ENCODE data around the gene TSPEAR.

Gene TSPEAR

GRCh38 chr21:44718093-44718492 lies 6.7 kb upstream of the TSPEAR start:
- TF ChIP-seq SIN3A (IDR thresholded peaks at IDR 0.05; ENCODE audit: borderline replicate concordance, insufficient read depth, low read length): no peak
- no peak for TF ChIP-seq POLR2AphosphoS5 (IDR thresholded peaks at IDR 0.05; ENCODE audit: low read depth, low read length)
- TF ChIP-seq, protein P1, sequence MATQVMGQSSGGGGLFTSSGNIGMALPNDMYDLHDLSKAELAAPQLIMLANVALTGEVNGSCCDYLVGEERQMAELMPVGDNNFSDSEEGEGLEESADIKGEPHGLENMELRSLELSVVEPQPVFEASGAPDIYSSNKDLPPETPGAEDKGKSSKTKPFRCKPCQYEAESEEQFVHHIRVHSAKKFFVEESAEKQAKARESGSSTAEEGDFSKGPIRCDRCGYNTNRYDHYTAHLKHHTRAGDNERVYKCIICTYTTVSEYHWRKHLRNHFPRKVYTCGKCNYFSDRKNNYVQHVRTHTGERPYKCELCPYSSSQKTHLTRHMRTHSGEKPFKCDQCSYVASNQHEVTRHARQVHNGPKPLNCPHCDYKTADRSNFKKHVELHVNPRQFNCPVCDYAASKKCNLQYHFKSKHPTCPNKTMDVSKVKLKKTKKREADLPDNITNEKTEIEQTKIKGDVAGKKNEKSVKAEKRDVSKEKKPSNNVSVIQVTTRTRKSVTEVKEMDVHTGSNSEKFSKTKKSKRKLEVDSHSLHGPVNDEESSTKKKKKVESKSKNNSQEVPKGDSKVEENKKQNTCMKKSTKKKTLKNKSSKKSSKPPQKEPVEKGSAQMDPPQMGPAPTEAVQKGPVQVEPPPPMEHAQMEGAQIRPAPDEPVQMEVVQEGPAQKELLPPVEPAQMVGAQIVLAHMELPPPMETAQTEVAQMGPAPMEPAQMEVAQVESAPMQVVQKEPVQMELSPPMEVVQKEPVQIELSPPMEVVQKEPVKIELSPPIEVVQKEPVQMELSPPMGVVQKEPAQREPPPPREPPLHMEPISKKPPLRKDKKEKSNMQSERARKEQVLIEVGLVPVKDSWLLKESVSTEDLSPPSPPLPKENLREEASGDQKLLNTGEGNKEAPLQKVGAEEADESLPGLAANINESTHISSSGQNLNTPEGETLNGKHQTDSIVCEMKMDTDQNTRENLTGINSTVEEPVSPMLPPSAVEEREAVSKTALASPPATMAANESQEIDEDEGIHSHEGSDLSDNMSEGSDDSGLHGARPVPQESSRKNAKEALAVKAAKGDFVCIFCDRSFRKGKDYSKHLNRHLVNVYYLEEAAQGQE (IDR thresholded peaks at IDR 0.05; ENCODE audit: insufficient read depth in 1 of 2, low read depth in 2 of 2, low read length in 2 of 2): no peak
- TF ChIP-seq TAF1 (IDR thresholded peaks at IDR 0.05; ENCODE audit: borderline replicate concordance, insufficient read depth, low read length): no peak
- no peak for TF ChIP-seq FOXP2 (optimal IDR thresholded peaks at IDR 0.05; ENCODE audit: borderline replicate concordance, extremely low read depth, extremely low read length, insufficient read depth)

DNA sequence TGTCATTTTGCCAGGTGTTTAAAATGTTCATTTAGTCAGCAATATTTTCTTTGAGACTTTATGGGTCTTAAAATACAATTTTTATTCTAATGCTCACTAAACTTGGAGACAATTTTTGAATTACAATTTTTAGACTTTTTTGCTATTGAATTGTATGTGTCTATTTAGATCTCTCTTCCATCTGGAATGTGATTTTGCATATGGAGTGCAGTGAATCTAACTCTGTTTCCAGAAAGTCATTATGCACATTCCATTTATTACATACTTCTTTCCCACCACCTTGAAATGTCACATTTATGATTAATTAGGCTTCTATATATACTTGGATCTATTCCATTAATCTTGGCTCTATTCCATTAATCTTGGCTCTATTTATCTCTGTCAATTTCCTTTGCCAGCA lies 5.6 kb upstream of the TSPEAR start:
- no peak for TF ChIP-seq POLR2AphosphoS5 (IDR thresholded peaks at IDR 0.05; ENCODE audit: low read depth, low read length)
- no peak for TF ChIP-seq SIN3A (IDR thresholded peaks at IDR 0.05; ENCODE audit: borderline replicate concordance, insufficient read depth, low read length)
- TF ChIP-seq TAF1 (IDR thresholded peaks at IDR 0.05; ENCODE audit: borderline replicate concordance, insufficient read depth, low read length): no peak
- no peak for TF ChIP-seq FOXP2 (optimal IDR thresholded peaks at IDR 0.05; ENCODE audit: borderline replicate concordance, extremely low read depth, extremely low read length, insufficient read depth)
- TF ChIP-seq, protein P1 (IDR thresholded peaks at IDR 0.05; ENCODE audit: insufficient read depth in 1 of 2, low read depth in 2 of 2, low read length in 2 of 2): no peak

GRCh38 chr21:44714905-44715304 lies 3.5 kb upstream of the TSPEAR start:
- TF ChIP-seq, protein P1 (IDR thresholded peaks at IDR 0.05; ENCODE audit: insufficient read depth in 1 of 2, low read depth in 2 of 2, low read length in 2 of 2): no peak
- no peak for TF ChIP-seq SIN3A (IDR thresholded peaks at IDR 0.05; ENCODE audit: borderline replicate concordance, insufficient read depth, low read length)
- no peak for TF ChIP-seq POLR2AphosphoS5 (IDR thresholded peaks at IDR 0.05; ENCODE audit: low read depth, low read length)
- no peak for TF ChIP-seq FOXP2 (optimal IDR thresholded peaks at IDR 0.05; ENCODE audit: borderline replicate concordance, extremely low read depth, extremely low read length, insufficient read depth)
- no peak for TF ChIP-seq TAF1 (IDR thresholded peaks at IDR 0.05; ENCODE audit: borderline replicate concordance, insufficient read depth, low read length)

GRCh38 chr21:44713846-44714245 lies 2.5 kb upstream of the TSPEAR start:
- TF ChIP-seq FOXP2 (optimal IDR thresholded peaks at IDR 0.05; ENCODE audit: borderline replicate concordance, extremely low read depth, extremely low read length, insufficient read depth): no peak

DNA sequence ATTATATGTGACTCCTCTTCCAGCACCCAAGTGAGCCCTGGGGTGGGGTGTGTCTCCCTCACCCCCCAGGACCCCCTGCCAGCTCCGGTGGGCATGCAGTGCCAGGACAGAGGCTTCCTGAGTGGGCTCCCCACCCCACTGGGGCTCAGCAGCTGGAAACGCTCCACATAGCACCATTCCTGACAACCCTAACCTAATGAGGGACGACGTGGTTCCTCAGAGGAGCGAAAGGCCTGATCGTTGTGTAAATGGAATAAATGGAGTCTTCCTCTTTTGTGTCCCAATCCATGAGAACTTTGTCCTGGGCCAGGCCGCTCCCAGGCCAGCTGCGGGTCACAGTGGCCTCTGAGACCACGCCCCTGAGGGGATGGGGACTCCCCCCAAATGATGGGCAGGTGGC lies 1.8 kb upstream of the TSPEAR start:
- TF ChIP-seq SIN3A (IDR thresholded peaks at IDR 0.05; ENCODE audit: borderline replicate concordance, insufficient read depth, low read length) (no peak), TAF1 (IDR thresholded peaks at IDR 0.05; ENCODE audit: borderline replicate concordance, insufficient read depth, low read length) (no peak), FOXP2 (optimal IDR thresholded peaks at IDR 0.05; ENCODE audit: borderline replicate concordance, extremely low read depth, extremely low read length, insufficient read depth) (no peak), POLR2AphosphoS5 (IDR thresholded peaks at IDR 0.05; ENCODE audit: low read depth, low read length) (no peak)
- TF ChIP-seq, protein P1 (IDR thresholded peaks at IDR 0.05; ENCODE audit: insufficient read depth in 1 of 2, low read depth in 2 of 2, low read length in 2 of 2): no peak

Measured in PFSK-1 (cell line).